Uterus (tissue), 4 donors: ENCODE results near the gene STAG1. TPM values are rescaled to one million over a fixed set of nuclear protein-coding genes. Genes with fewer than 3 reads are reported as not detected.

Source experiments
- DNase-seq, 2 donors: peaks; one replicate each; pipeline ENCODE4 v3.0.0-alpha.2; 2019 to 2020
- H3K27ac ChIP-seq, 2 donors: fragments of 200-600 bp; sonication (generic); 1 replicate in 1 of 2; 2 replicates in 1 of 2; pipeline ENCODE4 v1.5.1; 2016 to 2018
- H3K27me3 ChIP-seq, 2 donors: fragments of 200-600 bp; sonication (generic); one replicate each; pipeline ENCODE4 v1.5.1; 2018 to 2019; ENCODE audit warnings: control low read depth in 1 of 2
- H3K36me3 ChIP-seq, 2 donors: fragments of 200-600 bp; sonication (generic); one replicate each; pipeline ENCODE4 v1.5.1; 2019; ENCODE audit warnings: control low read depth in 1 of 2
- H3K4me1 ChIP-seq, 2 donors: fragments of 200-600 bp; sonication (generic); one replicate each; pipeline ENCODE4 v1.5.1; 2018 to 2019; ENCODE audit warnings: control low read depth in 1 of 2
- H3K4me3 ChIP-seq, 2 donors: fragments of 200-600 bp; sonication (generic); 1 replicate in 1 of 2; 2 replicates in 1 of 2; pipeline ENCODE4 v1.5.1; 2018 to 2019; ENCODE audit warnings: mild to moderate bottlenecking in 1 of 2
- H3K9me3 ChIP-seq, 2 donors: fragments of 200-600 bp; sonication (generic); one replicate each; pipeline ENCODE4 v1.5.1; 2019; ENCODE audit warnings: control low read depth in 1 of 2
- POLR2A ChIP-seq, 2 donors: fragments of 450-650 bp; IDR thresholded peaks; one replicate each; pipeline ENCODE4 v1.6.1; 2016; ENCODE audit warnings: antibody characterized with exemption in 2 of 2, mild to moderate bottlenecking in 1 of 2, moderate library complexity in 1 of 2
- intact Hi-C: fragments of 100-400 bp; cut with DNase I; formaldehyde crosslinking; loops from one replicate; pipeline ENCODE4 v1.15.1; 2023; ENCODE audit warnings: low total_unique reads
- total RNA-seq, 4 donors: library from RNA; depleted of rRNA in 3 of 4; stranded (reverse); fragments of >200 nt in 3 of 4; gene quantifications; one replicate each; pipeline versions ENCODE4 v1.1.0 to v1.2.4, GENCODE V29; 2014 to 2023
- TF ChIP-seq, protein P1 (sequence below), 4 experiments: fragments of 200-600 bp in 2 of 4; fragments of 450-650 bp in 2 of 4; sonication (generic) in 2 of 4; IDR thresholded peaks; one replicate each; pipeline ENCODE4 v1.5.1; 2016 to 2019; ENCODE audit warnings: antibody characterized with exemption in 4 of 4, mild to moderate bottlenecking in 2 of 4, moderate library complexity in 1 of 4
- donor health status: DM: yes; HTN: yes; CAD: no.

STAG1 gene
- total RNA-seq, 4 donors from 2014 or later: 41.5 to 139 (median 86.0) TPM

DNA sequence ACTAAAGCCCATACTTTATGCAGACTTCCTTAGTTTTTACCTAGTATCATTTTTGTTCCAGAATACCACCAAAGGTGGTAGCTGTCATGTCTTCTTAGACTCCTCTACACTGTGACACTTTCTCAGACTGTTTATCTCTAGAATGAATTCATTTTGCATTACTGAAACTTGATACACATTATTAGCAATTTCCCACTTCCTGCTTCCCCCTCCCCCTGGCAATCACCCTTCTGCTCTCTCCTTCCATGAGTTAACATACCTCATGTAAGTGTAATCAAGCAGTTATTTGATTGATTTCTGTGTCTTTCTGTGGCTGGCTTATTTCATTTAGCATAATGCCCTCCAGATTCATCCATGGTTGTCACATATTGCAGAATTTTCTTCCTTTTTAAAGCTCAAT lies 204.9 kb downstream of the STAG1 start:
- DNase-seq: no peak
- Histone ChIP-seq H3K4me1 (no peaks in the 10 kb centered on the region), H3K36me3 (no peaks in the 10 kb centered on the region), H3K27me3 (no peaks in the 10 kb centered on the region), H3K9me3 (no peaks in the 10 kb centered on the region), H3K4me3 (no peak overlapping the region), H3K27ac (no peak overlapping the region)
- TF ChIP-seq, protein P1, sequence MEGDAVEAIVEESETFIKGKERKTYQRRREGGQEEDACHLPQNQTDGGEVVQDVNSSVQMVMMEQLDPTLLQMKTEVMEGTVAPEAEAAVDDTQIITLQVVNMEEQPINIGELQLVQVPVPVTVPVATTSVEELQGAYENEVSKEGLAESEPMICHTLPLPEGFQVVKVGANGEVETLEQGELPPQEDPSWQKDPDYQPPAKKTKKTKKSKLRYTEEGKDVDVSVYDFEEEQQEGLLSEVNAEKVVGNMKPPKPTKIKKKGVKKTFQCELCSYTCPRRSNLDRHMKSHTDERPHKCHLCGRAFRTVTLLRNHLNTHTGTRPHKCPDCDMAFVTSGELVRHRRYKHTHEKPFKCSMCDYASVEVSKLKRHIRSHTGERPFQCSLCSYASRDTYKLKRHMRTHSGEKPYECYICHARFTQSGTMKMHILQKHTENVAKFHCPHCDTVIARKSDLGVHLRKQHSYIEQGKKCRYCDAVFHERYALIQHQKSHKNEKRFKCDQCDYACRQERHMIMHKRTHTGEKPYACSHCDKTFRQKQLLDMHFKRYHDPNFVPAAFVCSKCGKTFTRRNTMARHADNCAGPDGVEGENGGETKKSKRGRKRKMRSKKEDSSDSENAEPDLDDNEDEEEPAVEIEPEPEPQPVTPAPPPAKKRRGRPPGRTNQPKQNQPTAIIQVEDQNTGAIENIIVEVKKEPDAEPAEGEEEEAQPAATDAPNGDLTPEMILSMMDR (IDR thresholded peaks at IDR 0.05): no peak
- intact Hi-C loops: no loop called here

DNA sequence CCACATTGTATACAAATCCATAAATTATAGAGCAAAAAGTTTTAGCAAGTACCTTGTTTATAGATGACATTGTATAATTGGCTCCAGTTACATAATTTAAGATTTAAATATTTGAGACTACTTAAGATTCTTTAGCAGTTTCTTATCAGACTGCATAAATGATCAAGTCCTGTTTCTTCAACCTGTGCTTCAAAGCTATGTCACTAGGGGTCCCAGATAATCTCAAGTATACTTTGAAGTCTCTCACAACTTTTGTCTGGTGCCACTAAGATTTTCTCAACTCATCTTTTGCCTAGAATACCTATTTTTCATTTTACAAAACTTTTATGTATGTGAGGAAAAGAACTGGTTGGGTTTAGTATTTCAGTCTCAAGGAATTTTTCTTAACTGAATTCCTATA lies 205.5 kb downstream of the STAG1 start:
- Histone ChIP-seq H3K36me3 (no peaks in the 10 kb centered on the region), H3K9me3 (no peaks in the 10 kb centered on the region), H3K27me3 (no peaks in the 10 kb centered on the region), H3K4me1 (peaks cover 0 to 3% of the 10 kb centered on the region in 2 donors), H3K27ac (no peak overlapping the region), H3K4me3 (no peak overlapping the region)
- intact Hi-C loops: no loop called here
- no peak for DNase-seq
- no peak for TF ChIP-seq POLR2A (IDR thresholded peaks at IDR 0.05)
- TF ChIP-seq, protein P1 (IDR thresholded peaks at IDR 0.05): no peak

DNA sequence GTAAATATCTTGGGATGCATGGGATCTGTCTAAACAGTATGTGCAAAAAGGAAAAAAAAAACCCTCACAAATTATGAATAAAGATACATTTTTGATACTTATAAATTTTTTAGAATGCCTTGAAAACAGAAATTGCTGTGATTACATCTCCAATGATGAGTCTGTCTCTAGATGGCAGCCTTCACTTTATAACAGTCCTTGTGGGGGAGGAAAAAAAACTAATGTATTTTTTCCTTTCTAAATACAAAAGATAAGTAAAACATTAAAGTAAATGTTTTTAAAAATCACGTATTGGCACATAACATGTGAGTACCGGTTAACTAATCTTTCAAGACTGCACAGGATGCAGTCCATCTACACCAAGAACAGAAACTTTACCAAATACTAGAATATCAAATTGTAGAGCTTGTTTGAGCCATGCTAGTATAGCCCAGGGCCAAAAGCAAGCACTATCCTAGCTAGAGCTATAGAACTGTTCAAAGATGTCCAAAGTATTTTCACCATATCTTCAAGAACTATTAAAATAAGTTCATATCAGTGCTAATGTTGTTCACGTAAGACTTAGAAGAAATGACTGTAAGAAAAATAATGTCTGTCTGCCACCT lies 206.4 kb downstream of the STAG1 start:
- Histone ChIP-seq H3K9me3 (no peaks in the 10 kb centered on the region), H3K27me3 (no peaks in the 10 kb centered on the region), H3K4me1 (peaks cover 0 to 3% of the 10 kb centered on the region in 2 donors), H3K27ac (no peak overlapping the region), H3K4me3 (no peak overlapping the region), H3K36me3 (no peaks in the 10 kb centered on the region)
- no peak for DNase-seq
- intact Hi-C loops: no loop called here
- TF ChIP-seq, protein P1 (IDR thresholded peaks at IDR 0.05): no peak
- TF ChIP-seq POLR2A (IDR thresholded peaks at IDR 0.05): no peak

DNA sequence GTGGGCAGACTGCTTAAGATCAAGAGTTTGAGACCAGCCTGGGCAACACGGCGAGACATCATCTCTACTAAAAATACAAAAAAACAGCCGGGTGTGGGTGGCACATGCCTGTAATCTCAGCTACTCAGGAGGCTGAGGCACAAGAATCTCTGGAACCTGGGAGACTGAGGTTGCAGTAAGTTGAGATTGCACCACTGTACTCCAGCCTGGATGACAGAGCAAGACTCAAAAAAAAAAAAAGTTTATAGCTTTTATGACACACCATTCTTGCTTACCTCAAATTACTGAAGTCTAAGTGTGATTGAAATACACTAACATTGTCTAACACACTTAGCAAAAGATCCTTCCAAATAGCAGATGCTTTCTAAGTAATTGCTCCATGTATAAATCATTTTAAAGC lies 207.6 kb downstream of the STAG1 start:
- Histone ChIP-seq H3K27ac (no peak overlapping the region), H3K9me3 (no peaks in the 10 kb centered on the region), H3K27me3 (no peaks in the 10 kb centered on the region), H3K4me1 (peaks cover 0 to 3% of the 10 kb centered on the region in 2 donors), H3K4me3 (no peak overlapping the region), H3K36me3 (no peaks in the 10 kb centered on the region)
- DNase-seq: no peak
- TF ChIP-seq POLR2A (IDR thresholded peaks at IDR 0.05): no peak
- intact Hi-C loops: no loop called here

DNA sequence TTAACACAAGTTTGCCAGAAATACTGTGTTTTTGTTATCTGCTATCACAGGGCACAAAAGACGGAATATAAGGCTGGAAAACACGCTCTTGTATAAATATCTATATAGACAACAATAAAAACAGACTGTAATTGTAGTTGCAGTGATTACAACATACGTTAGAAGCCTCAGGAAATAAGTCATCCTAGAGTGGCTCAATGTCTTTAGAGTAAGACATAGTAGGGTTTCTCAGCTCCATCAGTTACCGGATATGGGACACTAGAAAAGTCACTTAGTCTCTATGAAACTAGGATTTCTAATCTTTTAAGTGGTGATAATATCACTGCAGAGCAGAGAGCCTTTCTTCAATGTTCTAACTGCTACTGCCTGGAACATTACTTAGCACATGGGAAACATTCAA lies 208.8 kb downstream of the STAG1 start:
- Histone ChIP-seq H3K9me3 (no peaks in the 10 kb centered on the region), H3K27me3 (no peaks in the 10 kb centered on the region), H3K4me3 (no peak overlapping the region), H3K4me1 (peaks cover 0 to 3% of the 10 kb centered on the region in 2 donors), H3K36me3 (no peaks in the 10 kb centered on the region), H3K27ac (no peak overlapping the region)
- DNase-seq: no peak
- intact Hi-C loops: no loop called here
- TF ChIP-seq, protein P1 (IDR thresholded peaks at IDR 0.05): no peak
- TF ChIP-seq POLR2A (IDR thresholded peaks at IDR 0.05): no peak

DNA sequence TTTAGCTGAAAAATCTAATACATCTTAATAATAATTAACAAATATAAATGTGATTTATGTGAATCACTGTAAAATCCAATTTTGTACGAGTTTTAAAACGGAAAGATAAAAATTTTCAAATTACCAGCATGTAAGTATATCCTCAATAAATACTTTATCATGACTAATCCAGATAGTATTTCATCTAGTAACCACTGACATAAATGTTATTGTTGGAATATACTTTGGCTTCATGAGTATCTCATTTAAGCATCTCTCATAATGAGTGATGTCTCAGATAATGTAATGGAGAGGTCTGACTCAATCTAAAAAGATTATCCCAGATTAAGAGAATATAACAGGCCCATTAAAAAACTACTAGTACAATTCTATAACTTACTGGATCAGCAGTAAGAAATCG lies 216.3 kb downstream of the STAG1 start:
- peaks cover 0 to 13% of the 10 kb centered on the region in 2 donors for H3K9me3 ChIP-seq
- H3K4me1 ChIP-seq: no peaks in the 10 kb centered on the region
- H3K4me3 ChIP-seq: no peak overlapping the region
- TF ChIP-seq POLR2A (IDR thresholded peaks at IDR 0.05): no peak
- TF ChIP-seq, protein P1 (IDR thresholded peaks at IDR 0.05): no peak
- intact Hi-C loops: no loop called here
- H3K36me3 ChIP-seq: no peaks in the 10 kb centered on the region
- no peaks in the 10 kb centered on the region for H3K27me3 ChIP-seq
- no peak overlapping the region for H3K27ac ChIP-seq
- DNase-seq: no peak
